Ascending aorta (tissue), 2 donors: ENCODE results near the gene PORCN. TPM values are rescaled to one million over a fixed set of nuclear protein-coding genes. Genes with fewer than 3 reads are reported as not detected.

Experiments
- DNase-seq, 2 donors: peaks; one replicate each; pipeline ENCODE4 v3.0.0-alpha.2; 2019; ENCODE audit warnings: low spot score in 2 of 2
- H3K27ac ChIP-seq, 2 donors: fragments of 200-600 bp; sonication (generic); one replicate each; pipeline ENCODE4 v1.5.1; 2016 to 2017; ENCODE audit warnings: mild to moderate bottlenecking in 1 of 2
- H3K27me3 ChIP-seq: fragments of 200-600 bp; sonication (generic); one replicate; pipeline ENCODE4 v1.5.1; 2017
- H3K36me3 ChIP-seq, 2 donors: fragments of 200-600 bp; sonication (generic); one replicate each; pipeline ENCODE4 v1.5.1; 2016
- H3K4me1 ChIP-seq, 2 donors: fragments of 200-600 bp; sonication (generic); one replicate each; pipeline ENCODE4 v1.5.1; 2016 to 2017; ENCODE audit warnings: mild to moderate bottlenecking in 1 of 2
- H3K4me3 ChIP-seq, 2 donors: fragments of 200-600 bp; sonication (generic); one replicate each; pipeline ENCODE4 v1.5.1; 2016 to 2017; ENCODE audit warnings: mild to moderate bottlenecking in 1 of 2
- H3K9me3 ChIP-seq, 2 donors: fragments of 200-600 bp; sonication (generic); one replicate each; pipeline ENCODE4 v1.5.1; 2016
- CTCF ChIP-seq, 3 experiments: fragments of 200-600 bp in 2 of 3; fragments of 450-650 bp in 1 of 3; sonication (generic) in 2 of 3; IDR thresholded peaks; one replicate each; pipeline ENCODE4 v1.5.1; 2016 to 2019; ENCODE audit warnings: antibody characterized with exemption in 3 of 3, mild to moderate bottlenecking in 1 of 3, moderate library complexity in 1 of 3
- intact Hi-C: fragments of 100-400 bp; cut with DNase I; formaldehyde crosslinking; loops from one replicate; pipeline ENCODE4 v1.15.1; 2023
- total RNA-seq: library from RNA; depleted of rRNA; stranded (reverse); fragments of >200 nt; gene quantifications from one replicate; pipeline ENCODE4 v1.1.0, GENCODE V29; 2016

PORCN gene
- total RNA-seq, 1 donor from 2014 or later = 6.2 TPM

- no peaks in the 10 kb centered on the region for H3K27me3 ChIP-seq
- TF ChIP-seq CTCF (IDR thresholded peaks at IDR 0.05) = no peak
- no peaks in the 10 kb centered on the region for H3K9me3 ChIP-seq
- intact Hi-C loops = no loop called here
- H3K27ac ChIP-seq = no peak overlapping the region
- no peak overlapping the region for H3K4me3 ChIP-seq
- H3K36me3 ChIP-seq = peaks cover 2 to 29% of the 10 kb centered on the region in 2 donors
- DNase-seq = no peak
- H3K4me1 ChIP-seq = no peaks in the 10 kb centered on the region
These were observed 50.8 kb downstream of the PORCN start for GRCh38 chrX:48559636-48560035.

DNA sequence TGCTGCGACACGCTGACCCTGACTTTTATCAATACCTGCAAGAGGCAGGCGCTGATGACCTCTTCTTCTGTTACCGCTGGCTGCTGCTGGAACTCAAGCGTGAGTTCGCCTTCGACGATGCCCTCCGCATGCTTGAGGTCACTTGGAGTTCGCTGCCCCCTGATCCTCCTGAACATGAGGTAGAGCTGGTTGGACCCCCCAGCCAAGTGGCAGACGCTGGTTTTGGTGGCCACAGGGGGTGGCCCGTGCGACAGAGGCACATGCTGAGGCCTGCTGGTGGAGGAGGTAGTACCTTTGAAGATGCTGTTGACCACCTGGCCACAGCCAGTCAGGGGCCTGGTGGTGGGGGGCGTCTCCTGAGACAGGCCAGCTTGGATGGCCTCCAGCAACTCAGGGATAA, 51.3 kb downstream of the PORCN start:
- no peaks in the 10 kb centered on the region for H3K4me1 ChIP-seq
- H3K9me3 ChIP-seq = no peaks in the 10 kb centered on the region
- intact Hi-C loops = no loop called here
- no peak overlapping the region for H3K27ac ChIP-seq
- no peaks in the 10 kb centered on the region for H3K27me3 ChIP-seq
- H3K4me3 ChIP-seq = no peak overlapping the region
- no peak for TF ChIP-seq CTCF (IDR thresholded peaks at IDR 0.05)
- no peak for DNase-seq
- peaks cover 2 to 29% of the 10 kb centered on the region in 2 donors for H3K36me3 ChIP-seq

DNA sequence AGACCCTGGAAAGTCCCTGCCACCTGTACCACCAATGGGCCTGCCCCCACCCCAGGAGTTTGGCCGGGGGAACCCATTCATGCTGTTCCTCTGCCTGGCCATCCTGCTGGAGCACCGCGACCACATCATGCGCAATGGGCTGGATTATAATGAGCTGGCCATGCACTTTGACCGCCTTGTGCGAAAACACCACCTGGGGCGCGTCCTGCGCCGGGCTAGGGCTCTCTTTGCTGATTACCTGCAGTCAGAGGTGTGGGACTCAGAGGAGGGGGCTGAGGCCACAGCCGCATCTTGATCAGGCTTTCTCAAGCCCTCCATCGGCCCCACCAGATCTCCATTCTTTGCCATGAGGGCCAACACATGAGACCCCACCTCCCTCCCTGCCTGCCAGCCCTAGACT, 51.9 kb downstream of the PORCN start:
- H3K27ac ChIP-seq = no peak overlapping the region
- no peaks in the 10 kb centered on the region for H3K27me3 ChIP-seq
- no peaks in the 10 kb centered on the region for H3K9me3 ChIP-seq
- no peak for DNase-seq
- no peak overlapping the region for H3K4me3 ChIP-seq
- H3K36me3 ChIP-seq = peaks cover 2 to 29% of the 10 kb centered on the region in 2 donors
- intact Hi-C loops = no loop called here
- TF ChIP-seq CTCF (IDR thresholded peaks at IDR 0.05) = no peak
- H3K4me1 ChIP-seq = no peaks in the 10 kb centered on the region

DNA sequence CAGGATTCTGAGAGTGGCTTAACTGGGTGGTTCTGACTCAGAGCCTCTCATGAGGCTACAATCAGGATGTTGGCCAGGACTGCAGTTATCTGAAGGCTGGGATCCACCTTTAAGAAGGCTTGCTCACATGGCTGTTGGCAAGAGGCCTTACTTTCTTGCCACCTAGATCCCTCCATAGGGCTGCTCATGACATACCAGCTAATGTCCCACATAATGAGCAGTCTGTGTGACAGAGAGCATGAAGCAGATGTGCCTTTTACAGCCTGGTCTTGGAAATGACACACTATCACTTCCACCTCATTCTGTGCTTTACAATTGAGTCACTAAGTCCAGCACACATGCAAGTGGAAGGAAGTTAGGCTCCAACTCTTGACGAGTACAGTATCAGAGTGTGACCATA, 61.2 kb downstream of the PORCN start:
- intact Hi-C loops = loop anchor here (5.0 to 10.0 kb wide), 2 partner anchors 125 to 347 kb away; partner anchors contain the start of genes PIM2 and SUV39H1
- no peaks in the 10 kb centered on the region for H3K9me3 ChIP-seq
- no peak overlapping the region for H3K4me3 ChIP-seq
- H3K27ac ChIP-seq = no peak overlapping the region
- DNase-seq = no peak
- TF ChIP-seq CTCF (IDR thresholded peaks at IDR 0.05) = no peak
- H3K4me1 ChIP-seq = no peaks in the 10 kb centered on the region
- no peaks in the 10 kb centered on the region for H3K27me3 ChIP-seq
- H3K36me3 ChIP-seq = no peaks in the 10 kb centered on the region

Other genes starting within 250 kb of the PORCN start
- gene SSX3, start 152.3 kb upstream of the PORCN start, total RNA-seq = not detected
- gene SSX4, start 125.5 kb upstream of the PORCN start, total RNA-seq = not detected
- gene SSX4B, start 97.0 kb upstream of the PORCN start, total RNA-seq = not detected
- 39.6 TPM for gene SLC38A5, start 38.7 kb upstream of the PORCN start, total RNA-seq
- 159 TPM for gene FTSJ1, start 32.8 kb upstream of the PORCN start, total RNA-seq
- gene EBP, start 12.8 kb downstream of the PORCN start, total RNA-seq = 76.2 TPM
- 8.2 TPM for gene TBC1D25, start 30.7 kb downstream of the PORCN start, total RNA-seq
- gene RBM3, start 65.5 kb downstream of the PORCN start, total RNA-seq = 119 TPM
- gene WDR13, start 88.5 kb downstream of the PORCN start, total RNA-seq = 87.1 TPM
- 29.5 TPM for gene WAS, start 174.8 kb downstream of the PORCN start, total RNA-seq
- gene SUV39H1, start 187.7 kb downstream of the PORCN start, total RNA-seq = 0.21 TPM